Keratinocyte (primary cell): Measurements from ENCODE around the gene FUT8.

ENCODE experiments used
- EZH2 ChIP-seq: IDR thresholded peaks from one replicate; pipeline ENCODE4 v1.6.1; 2012; ENCODE audit warnings: inconsistent platforms, mild to moderate bottlenecking, low read length, moderate library complexity
- TF ChIP-seq, protein P1 (sequence below), 3 experiments: IDR thresholded peaks in 1 of 3; conservative IDR thresholded peaks in 1 of 3; optimal IDR thresholded peaks in 1 of 3; 2 replicates in 2 of 3; 3 replicates in 1 of 3; pipeline versions ENCODE3 to v1.5.1; 2011; ENCODE audit warnings: low read length in 3 of 3, mild to moderate bottlenecking in 3 of 3, moderate library complexity in 2 of 3, control low read depth in 1 of 3, inconsistent platforms in 1 of 3; ENCODE audit not compliant: insufficient read depth in 2 of 3; ENCODE audit errors: extremely low read depth in 1 of 3

DNA sequence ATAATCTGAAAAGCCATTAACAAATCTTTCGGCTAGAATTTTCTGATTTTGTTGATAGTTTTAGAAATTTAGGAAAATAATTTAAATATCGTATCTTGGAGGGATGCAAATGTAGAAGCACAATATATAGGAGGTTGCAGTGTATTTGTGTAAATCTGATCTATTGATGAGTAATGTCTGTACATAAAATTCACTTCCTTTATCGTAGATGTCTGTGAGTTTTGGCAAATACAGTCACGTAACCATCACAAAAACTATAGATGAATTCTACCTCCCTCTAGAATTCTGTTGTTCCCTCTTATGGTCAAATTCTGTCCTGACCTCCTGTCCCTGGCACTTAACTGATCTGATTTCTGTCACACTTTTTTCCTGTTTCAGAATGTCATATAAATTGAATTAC is 151.8 kb downstream of the FUT8 start:
- TF ChIP-seq, protein P1, sequence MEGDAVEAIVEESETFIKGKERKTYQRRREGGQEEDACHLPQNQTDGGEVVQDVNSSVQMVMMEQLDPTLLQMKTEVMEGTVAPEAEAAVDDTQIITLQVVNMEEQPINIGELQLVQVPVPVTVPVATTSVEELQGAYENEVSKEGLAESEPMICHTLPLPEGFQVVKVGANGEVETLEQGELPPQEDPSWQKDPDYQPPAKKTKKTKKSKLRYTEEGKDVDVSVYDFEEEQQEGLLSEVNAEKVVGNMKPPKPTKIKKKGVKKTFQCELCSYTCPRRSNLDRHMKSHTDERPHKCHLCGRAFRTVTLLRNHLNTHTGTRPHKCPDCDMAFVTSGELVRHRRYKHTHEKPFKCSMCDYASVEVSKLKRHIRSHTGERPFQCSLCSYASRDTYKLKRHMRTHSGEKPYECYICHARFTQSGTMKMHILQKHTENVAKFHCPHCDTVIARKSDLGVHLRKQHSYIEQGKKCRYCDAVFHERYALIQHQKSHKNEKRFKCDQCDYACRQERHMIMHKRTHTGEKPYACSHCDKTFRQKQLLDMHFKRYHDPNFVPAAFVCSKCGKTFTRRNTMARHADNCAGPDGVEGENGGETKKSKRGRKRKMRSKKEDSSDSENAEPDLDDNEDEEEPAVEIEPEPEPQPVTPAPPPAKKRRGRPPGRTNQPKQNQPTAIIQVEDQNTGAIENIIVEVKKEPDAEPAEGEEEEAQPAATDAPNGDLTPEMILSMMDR (optimal IDR thresholded peaks at IDR 0.05 in 1 of 3, IDR thresholded peaks at IDR 0.05 in 1 of 3, conservative IDR thresholded peaks at IDR 0.05 in 1 of 3; ENCODE audit: extremely low read depth in 1 of 3, insufficient read depth in 2 of 3, low read length in 3 of 3) = no peak
- no peak for TF ChIP-seq EZH2
